K562 (cell line): ENCODE measurements around the gene PALM3. TPM values are rescaled to one million over a fixed set of nuclear protein-coding genes. Genes with fewer than 3 reads are reported as not detected.

Experiments
- ATAC-seq: fragments of 200-7000 bp; cut with Tn5 transposase; 3 replicates; pipeline ENCODE4 v1.9.1; 2020; ENCODE audit warnings: moderate library complexity
- BruUV-seq: library from RNA; stranded (reverse); fragments of 400-500 nt; replicated peaks from 2 replicates; lab custom pipeline; 2021; lab: Mats Ljungman, UMichigan
- CTCF ChIA-PET: fragments of 300-600 bp; formaldehyde crosslinking; extraction: SDS; loops from one replicate; lab custom pipeline; 2021; ENCODE audit warnings: low intra/inter-chr PET ratio; lab: Yijun Ruan, JAX
- POLR2A ChIA-PET: fragments of 300-600, 350-650 bp; sonication (Branson Sonifier 250); formaldehyde crosslinking; extraction: SDS; loops from one replicate; lab custom pipeline; 2021; ENCODE audit warnings: antibody characterized with exemption, inconsistent platforms; lab: Yijun Ruan, JAX
- DNase-seq, 4 experiments: peaks; one replicate each; pipeline versions ENCODE4 v3.0.0 to v3.0.0-alpha.2; 2011 to 2018; ENCODE audit warnings: low spot score in 3 of 4, mixed read lengths in 3 of 4; ENCODE audit errors: extremely low read depth in 1 of 4
- FAIRE-seq: peaks from 2 replicates; lab custom pipeline; 2011; peaks lifted over from hg19 to GRCh38; lab: Jason Lieb, UNC
- H2AFZ ChIP-seq: 2 replicates; pipeline ENCODE4 v1.6.0; 2011; ENCODE audit warnings: low read depth, low read length, control low read depth, inconsistent platforms
- H3K27ac ChIP-seq: fragments of 200-600 bp; 3 replicates; pipeline ENCODE4 v1.8.0; 2011; ENCODE audit warnings: low read depth, mild to moderate bottlenecking, control low read depth, inconsistent platforms, low read length, moderate library complexity, mixed read lengths; ENCODE audit errors: extremely low read depth
- H3K27me3 ChIP-seq, 2 experiments: fragments of 300-600 bp in 1 of 2; 2 replicates in 1 of 2; 3 replicates in 1 of 2; pipeline versions ENCODE4 v1.6.0 to v1.8.0; 2011; ENCODE audit warnings: inconsistent platforms in 2 of 2, low read length in 2 of 2, mild to moderate bottlenecking in 1 of 2, mixed read lengths in 1 of 2, moderate library complexity in 1 of 2; ENCODE audit not compliant: control insufficient read depth in 2 of 2, insufficient read depth in 2 of 2
- H3K36me3 ChIP-seq: fragments of 300-600 bp; 3 replicates; pipeline ENCODE4 v1.8.0; 2011; ENCODE audit warnings: mild to moderate bottlenecking, low read length, inconsistent platforms; ENCODE audit not compliant: control insufficient read depth, insufficient read depth
- H3K4me1 ChIP-seq, 2 experiments: fragments of 200-600 bp in 1 of 2; replicated peaks in 1 of 2; 2 replicates in 1 of 2; 3 replicates in 1 of 2; pipeline versions ENCODE4 v1.5.1 to v1.8.0; 2011; ENCODE audit warnings: inconsistent platforms in 2 of 2, low read length in 2 of 2, mild to moderate bottlenecking in 1 of 2, mixed read lengths in 1 of 2, moderate library complexity in 1 of 2; ENCODE audit not compliant: control insufficient read depth in 2 of 2, insufficient read depth in 2 of 2
- H3K4me2 ChIP-seq: 2 replicates; pipeline ENCODE4 v1.6.1; 2011; ENCODE audit warnings: low read length, control low read depth, inconsistent platforms, mixed read lengths; ENCODE audit not compliant: insufficient read depth
- H3K4me3 ChIP-seq: fragments of 200-600 bp; sonication (generic), shearing (Covaris generic); 2 replicates; pipeline ENCODE4 v1.5.1; 2016; ENCODE audit warnings: control low read depth, inconsistent platforms
- H3K79me2 ChIP-seq: fragments of 200-600 bp; 3 replicates; pipeline ENCODE4 v1.8.0; 2011; ENCODE audit warnings: low read length, inconsistent platforms; ENCODE audit not compliant: control insufficient read depth, insufficient read depth
- H3K9ac ChIP-seq, 2 experiments: 2 replicates each; pipeline versions ENCODE4 v1.6.0 to v1.6.1; 2011; ENCODE audit warnings: low read depth in 2 of 2, low read length in 2 of 2, control low read depth in 1 of 2, inconsistent platforms in 1 of 2, mild to moderate bottlenecking in 1 of 2, mixed read lengths in 1 of 2; ENCODE audit not compliant: insufficient read depth in 1 of 2
- H3K9me1 ChIP-seq: one replicate; pipeline ENCODE4 v1.6.0; 2011; ENCODE audit warnings: inconsistent platforms, mild to moderate bottlenecking, low read length, moderate library complexity; ENCODE audit not compliant: control insufficient read depth, insufficient read depth
- H3K9me3 ChIP-seq: replicated peaks from 2 replicates; pipeline ENCODE4 v1.5.1; 2011; ENCODE audit warnings: low read depth, low read length, inconsistent platforms; ENCODE audit not compliant: control insufficient read depth, insufficient read depth
- H4K20me1 ChIP-seq: replicated peaks from 2 replicates; pipeline ENCODE4 v1.6.1; 2011; ENCODE audit warnings: low read length, inconsistent platforms, mixed read lengths; ENCODE audit not compliant: control insufficient read depth, insufficient read depth
- CTCFL ChIP-seq: IDR thresholded peaks from 2 replicates; pipeline ENCODE4 v1.6.1; 2011; ENCODE audit warnings: borderline replicate concordance, low read depth, mild to moderate bottlenecking, moderate library complexity, low read length; ENCODE audit not compliant: insufficient read depth, poor library complexity, severe bottlenecking
- DNMT1 ChIP-seq: fragments of 450-650 bp; IDR thresholded peaks from 2 replicates; pipeline ENCODE4 v1.6.1; 2016; ENCODE audit warnings: antibody characterized with exemption, mild to moderate bottlenecking
- HMGXB4 ChIP-seq: sonication (generic); formaldehyde crosslinking; IDR thresholded peaks from 2 replicates; pipeline ENCODE4 v1.8.1; 2023; ENCODE audit warnings: mild to moderate bottlenecking, missing genetic modification reagents
- NR4A1 ChIP-seq, 2 experiments: fragments of 250-450 bp in 1 of 2; fragments of 450-650 bp in 1 of 2; sonication (Bioruptor Pico) in 1 of 2; IDR thresholded peaks; 2 replicates each; pipeline versions ENCODE4 v1.4.0 to v1.6.1; 2016 to 2020; ENCODE audit warnings: mild to moderate bottlenecking in 2 of 2, missing compliant biosample characterization in 1 of 2, missing genetic modification characterization in 1 of 2, moderate library complexity in 1 of 2
- SRSF9 ChIP-seq: fragments of 200-400 bp; formaldehyde crosslinking; IDR thresholded peaks from 2 replicates; pipeline ENCODE4 v1.6.1; 2017; ENCODE audit warnings: low read depth, low read length, borderline replicate concordance
- SUPT5H ChIP-seq: fragments of 450-650 bp; IDR thresholded peaks from 2 replicates; pipeline ENCODE4 v1.6.1; 2016
- TCF3 ChIP-seq: sonication (generic); formaldehyde crosslinking; IDR thresholded peaks from 2 replicates; pipeline ENCODE4 v1.4.0; 2020; ENCODE audit warnings: mild to moderate bottlenecking, missing genetic modification reagents
- TFE3 ChIP-seq: fragments of 450-650 bp; formaldehyde crosslinking; IDR thresholded peaks from 2 replicates; pipeline ENCODE4 v1.4.0; 2020; ENCODE audit warnings: mild to moderate bottlenecking, mixed read lengths
- WGBS: fragments of 100-300 bp; shearing (Covaris generic); methylation state at CpG from one replicate; pipeline ENCODE4 v1.1.6; 2016; ENCODE audit warnings: low coverage, mixed read lengths; ENCODE audit not compliant: insufficient coverage; ENCODE audit errors: missing lambda C conversion rate; 5-methylcytosine and 5-hydroxymethylcytosine counted together
- in situ Hi-C: fragments of 300-500 bp; cut with MboI; formaldehyde crosslinking; loops from 4 replicates; pipeline ENCODE4 v1.15.0; 2018; ENCODE audit warnings: inconsistent platforms, mixed read lengths
- intact Hi-C: fragments of 100-400 bp; cut with micrococcal nuclease; formaldehyde crosslinking; loops from 2 replicates; pipeline ENCODE4 v1.14.2; 2022
- polyA plus RNA-seq, 8 experiments: library from polyadenylated mRNA; depleted of rRNA in 4 of 8; stranded (reverse) in 5 of 8; unstranded in 3 of 8; fragments of >200 nt; fragmentation: Nextera tagmentation in 2 of 8; fragmentation: Illumina TruSeq in 1 of 8; extraction: Ambion mirVana in 2 of 8; extraction: Trizol in 1 of 8; gene quantifications; 2 replicates each; pipeline versions ENCODE4 v1.2.1 to v1.2.3, GENCODE V29; 2011 to 2014; ENCODE audit warnings: inconsistent platforms in 1 of 8, missing spikeins in 1 of 8
- total RNA-seq, 7 experiments: library from RNA; depleted of rRNA in 6 of 7; stranded (reverse); fragments of >200 nt in 6 of 7; fragmentation: Illumina TruSeq in 2 of 7; extraction: Trizol in 2 of 7; gene quantifications; 2 replicates each; pipeline versions ENCODE4 v1.2.1 to v1.2.3, GENCODE V29; 2011 to 2021; ENCODE audit warnings: low replicate concordance in 1 of 7

Gene PALM3
- total and polyA plus RNA-seq, 9 of the 15 experiments (the other 6 are each of a cell fraction or from before 2014, with no cell fraction given), result 0.07 to 9.3 (median 3.3) TPM

- FAIRE-seq (no peak), ATAC-seq (no peak), DNase-seq (no peak)
- CTCF ChIA-PET, result no interaction called here
- intact Hi-C loops, result no loop called here
- WGBS, result 86% methylated on average over 10 of the region's 10 CpGs
- Histone ChIP-seq H3K27me3 (no peaks in the 10 kb centered on the region), H3K4me2 (no peak overlapping the region), H3K4me3 (no peak overlapping the region), H3K9me3 (no peaks in the 10 kb centered on the region), H3K9me1 (no peaks in the 10 kb centered on the region), H3K79me2 (no peaks in the 10 kb centered on the region), H4K20me1 (no peaks in the 10 kb centered on the region), H3K9ac (no peak overlapping the region)
- no TSS peak for BruUV-seq
- no peak for TF ChIP-seq NR4A1 (CRISPR knock-in tag; IDR thresholded peaks at IDR 0.05)
- no peak for TF ChIP-seq NR4A1 (tag; IDR thresholded peaks at IDR 0.05)
- no peak for TF ChIP-seq TCF3 (CRISPR knock-in tag)
- TF ChIP-seq CTCFL, result no peak
- no peak for TF ChIP-seq HMGXB4 (CRISPR knock-in tag)
- no peak for TF ChIP-seq DNMT1
- no peak for TF ChIP-seq SUPT5H
- TF ChIP-seq TFE3 (CRISPR knock-in tag), result no peak
- TF ChIP-seq SRSF9, result no peak
- TF ChIP-seq, all 486 proteins: peak for 0
- Histone ChIP-seq H3K4me1 (peaks cover 0 to 2% of the 10 kb centered on the region in 2 experiments; a peak in 1 of 5 replicates), H3K36me3 (peaks cover 32% of the 10 kb centered on the region; the same call in 2 of the 3 replicates), H2AFZ (no peak overlapping the region), H3K27ac (no peak overlapping the region)
- in situ Hi-C loops, result no loop called here
- POLR2A ChIA-PET, result no interaction called here
These were observed 40.9 kb upstream of the PALM3 start for GRCh38 chr19:14102756-14103155.
